A673 (cell line): ENCODE measurements around the gene MRGPRF. TPM values are rescaled to one million over a fixed set of nuclear protein-coding genes. Genes with fewer than 3 reads are reported as not detected.
A peak's percentile ranks its signal among the peaks of the same experiment; 100 is the strongest.

ENCODE experiments used
- BruUV-seq: library from RNA; stranded (reverse); fragments of 400-500 nt; replicated peaks from 2 replicates; lab custom pipeline; 2021; lab: Mats Ljungman, UMichigan
- CTCF ChIA-PET: fragments of 300-600 bp; sonication (Branson Sonifier 250); formaldehyde crosslinking; loops from one replicate; lab custom pipeline; 2022; ENCODE audit warnings: antibody characterized with exemption; lab: Charles Lee
- POLR2A ChIA-PET: fragments of 300-600 bp; sonication (Branson Sonifier 250); formaldehyde crosslinking; loops from one replicate; lab custom pipeline; 2022; ENCODE audit warnings: antibody characterized with exemption; ENCODE audit not compliant: low non-redundant PET; lab: Charles Lee
- DNase-seq: peaks from one replicate; pipeline ENCODE4 v3.0.0-alpha.2; 2015; ENCODE audit warnings: low spot score
- H3K27ac ChIP-seq: fragments of 200-600 bp; sonication (generic); 2 replicates; pipeline ENCODE4 v1.5.1; 2016; ENCODE audit warnings: mixed run types, low read depth, mild to moderate bottlenecking, mixed read lengths, antibody characterized with exemption, low read length; ENCODE audit not compliant: poor library complexity, severe bottlenecking
- H3K27me3 ChIP-seq: fragments of 200-600 bp; sonication (generic); replicated peaks from 2 replicates; pipeline ENCODE4 v1.6.1; 2017; ENCODE audit warnings: mixed run types, low read depth, mild to moderate bottlenecking, mixed read lengths, antibody characterized with exemption, low read length; ENCODE audit not compliant: insufficient read depth, poor library complexity
- H3K36me3 ChIP-seq: fragments of 200-600 bp; sonication (generic); 2 replicates; pipeline ENCODE4 v1.6.1; 2016; ENCODE audit warnings: mixed run types, mild to moderate bottlenecking, mixed read lengths, antibody characterized with exemption, low read length; ENCODE audit not compliant: insufficient read depth, poor library complexity, severe bottlenecking
- H3K4me1 ChIP-seq: fragments of 200-600 bp; sonication (generic); 2 replicates; pipeline ENCODE4 v1.6.1; 2017; ENCODE audit warnings: mixed run types, mild to moderate bottlenecking, mixed read lengths, antibody characterized with exemption, low read length; ENCODE audit not compliant: insufficient read depth, poor library complexity, severe bottlenecking
- H3K4me3 ChIP-seq: fragments of 200-600 bp; sonication (generic); 2 replicates; pipeline ENCODE4 v1.5.1; 2016; ENCODE audit warnings: low read depth, mixed run types, mild to moderate bottlenecking, mixed read lengths, low read length; ENCODE audit not compliant: poor library complexity, severe bottlenecking
- H3K9me3 ChIP-seq: fragments of 200-600 bp; sonication (generic); 2 replicates; pipeline ENCODE4 v1.6.1; 2016; ENCODE audit warnings: mixed run types, low read depth, mild to moderate bottlenecking, mixed read lengths, antibody characterized with exemption, low read length; ENCODE audit not compliant: poor library complexity, severe bottlenecking
- CTCF ChIP-seq: fragments of 300-800, 200-600 bp; sonication (generic); conservative IDR thresholded peaks from 2 replicates; pipeline ENCODE4 v1.5.1; 2017; ENCODE audit warnings: low read depth, mild to moderate bottlenecking, antibody characterized with exemption, low read length, moderate library complexity, mixed read lengths
- EZH2 ChIP-seq: fragments of 200-600 bp; sonication (generic); IDR thresholded peaks from 2 replicates; pipeline ENCODE4 v1.6.1; 2017; ENCODE audit warnings: borderline replicate concordance, low read depth, mild to moderate bottlenecking, mixed read lengths, antibody characterized with exemption, low read length; ENCODE audit not compliant: poor library complexity, severe bottlenecking
- intact Hi-C: fragments of 100-400 bp; cut with micrococcal nuclease; formaldehyde crosslinking; loops from one replicate; pipeline ENCODE4 v1.10.0; 2022; ENCODE audit not compliant: unreplicated experiment
- total RNA-seq: library from RNA; stranded (reverse); gene quantifications from 2 replicates; pipeline ENCODE4 v1.2.3, GENCODE V29; 2021

Gene MRGPRF
- total RNA-seq, 1 experiment from 2014 or later: 9.3 TPM

DNA sequence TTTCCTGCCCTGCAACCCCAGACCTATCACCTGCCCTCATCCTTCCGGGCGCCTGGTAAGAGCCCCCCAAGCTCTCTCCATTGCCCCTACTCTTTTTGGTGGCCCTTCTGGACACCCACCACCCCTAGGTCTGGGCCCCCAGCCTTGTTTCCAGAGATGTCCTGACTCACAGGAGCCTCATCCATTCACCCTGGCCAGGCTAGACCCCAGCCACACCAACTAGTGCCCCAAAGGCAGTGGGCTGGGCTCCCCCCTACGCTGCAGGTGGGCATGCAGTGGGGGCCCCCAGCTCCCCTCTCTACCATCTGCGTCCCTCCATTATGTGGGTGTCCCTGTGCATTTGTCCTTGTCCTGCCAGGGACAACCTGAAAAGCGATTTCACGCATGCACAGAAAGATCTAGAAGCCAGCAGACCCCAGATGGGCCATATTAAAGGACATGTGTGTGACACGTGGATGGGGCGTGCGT lies 1.4 kb downstream of the MRGPRF start:
- intact Hi-C loops: no loop called here
- BruUV-seq: no TSS peak
- no peaks in the 10 kb centered on the region for H3K36me3 ChIP-seq
- ChIA-PET POLR2A (interaction anchor here (0.6 kb wide), 1 partner anchor 9 kb away, joined by 3 read pairs; no protein-coding TSS in a partner anchor), CTCF (interaction anchor here (1.3 kb wide), 1 partner anchor 672 kb away, joined by 3 read pairs; no protein-coding TSS in a partner anchor)
- H3K4me3 ChIP-seq: no peak overlapping the region
- no peak overlapping the region for H3K27ac ChIP-seq
- DNase-seq: no peak
- H3K9me3 ChIP-seq: no peaks in the 10 kb centered on the region
- no peaks in the 10 kb centered on the region for H3K27me3 ChIP-seq
- TF ChIP-seq CTCF (no peak), EZH2 (no peak)
- peaks cover 38% of the 10 kb centered on the region for H3K4me1 ChIP-seq

GRCh38 chr11:69010964-69011623 lies 2.0 kb downstream of the MRGPRF start:
- ChIA-PET POLR2A (no interaction called here), CTCF (interaction anchor here (0.6 kb wide), 1 partner anchor 674 kb away, joined by 3 read pairs; no protein-coding TSS in a partner anchor)
- Histone ChIP-seq H3K36me3 (no peaks in the 10 kb centered on the region), H3K9me3 (no peaks in the 10 kb centered on the region), H3K4me1 (peaks cover 38% of the 10 kb centered on the region), H3K27me3 (no peaks in the 10 kb centered on the region), H3K27ac (no peak overlapping the region), H3K4me3 (no peak overlapping the region)
- no TSS peak for BruUV-seq
- no peak for TF ChIP-seq EZH2
- no peak for TF ChIP-seq CTCF
- intact Hi-C loops: no loop called here
- peak; percentile 82 for DNase-seq

- DNase-seq: no peak
- intact Hi-C loops: no loop called here
- no peaks in the 10 kb centered on the region for H3K36me3 ChIP-seq
- ChIA-PET POLR2A (no interaction called here), CTCF (interaction anchor here (0.6 kb wide), 1 partner anchor 675 kb away, joined by 3 read pairs; no protein-coding TSS in a partner anchor)
- H3K9me3 ChIP-seq: no peaks in the 10 kb centered on the region
- TF ChIP-seq CTCF (no peak), EZH2 (no peak)
- H3K27ac ChIP-seq: no peak overlapping the region
- H3K4me1 ChIP-seq: peaks cover 38% of the 10 kb centered on the region
- H3K27me3 ChIP-seq: no peaks in the 10 kb centered on the region
- BruUV-seq: no TSS peak
- no peak overlapping the region for H3K4me3 ChIP-seq
These were observed 2.6 kb downstream of the MRGPRF start for GRCh38 chr11:69010361-69010891.
